M059J (cell line): ENCODE data around the gene MEAK7. TPM values are rescaled to one million over a fixed set of nuclear protein-coding genes. Genes with fewer than 3 reads are reported as not detected.
A peak's percentile ranks its signal among the peaks of the same experiment; 100 is the strongest.

Experiments used
- DNase-seq: peaks from one replicate; pipeline ENCODE4 v3.0.0-alpha.2; 2012; ENCODE audit warnings: low read depth
- total RNA-seq: library from RNA; depleted of rRNA; stranded (reverse); fragments of >200 nt; shearing (Covaris generic); gene quantifications from 2 replicates; pipeline ENCODE4 v1.2.3, GENCODE V29; 2014

MEAK7 gene
- total RNA-seq, 1 experiment from 2014 or later: 37.5 TPM

- no peak for DNase-seq
Observed at GRCh38 chr16:84487358-84487757, 17.1 kb downstream of the MEAK7 start.

- DNase-seq: no peak
Observed at GRCh38 chr16:84486551-84487235, 17.8 kb downstream of the MEAK7 start.

GRCh38 chr16:84486126-84486525 lies 18.3 kb downstream of the MEAK7 start:
- DNase-seq: no peak

GRCh38 chr16:84485255-84486010 lies 19.0 kb downstream of the MEAK7 start:
- no peak for DNase-seq

- peak; percentile 35 for DNase-seq
Observed at GRCh38 chr16:84484579-84485254, 19.7 kb downstream of the MEAK7 start.

- no peak for DNase-seq
Observed at GRCh38 chr16:84483882-84484565, 20.4 kb downstream of the MEAK7 start.

GRCh38 chr16:84482951-84483881 lies 21.2 kb downstream of the MEAK7 start:
- DNase-seq: no peak

- DNase-seq: no peak
Observed at GRCh38 chr16:84482001-84482891, 22.2 kb downstream of the MEAK7 start.

GRCh38 chr16:84481051-84481735 lies 23.3 kb downstream of the MEAK7 start:
- DNase-seq: no peak

GRCh38 chr16:84479716-84480450 lies 24.6 kb downstream of the MEAK7 start:
- no peak for DNase-seq

- DNase-seq: peak; percentile 79
Observed at GRCh38 chr16:84478172-84478947, 26.1 kb downstream of the MEAK7 start.

- DNase-seq: no peak
Observed at GRCh38 chr16:84477661-84478060, 26.8 kb downstream of the MEAK7 start.

- no peak for DNase-seq
Observed at GRCh38 chr16:84476401-84476800, 28.1 kb downstream of the MEAK7 start.

GRCh38 chr16:84475643-84476240 lies 28.7 kb downstream of the MEAK7 start:
- DNase-seq: peak; percentile 60

- no peak for DNase-seq
Observed at GRCh38 chr16:84471966-84472365, 32.5 kb downstream of the MEAK7 start.

- DNase-seq: no peak
Observed at GRCh38 chr16:84471316-84471715, 33.1 kb downstream of the MEAK7 start.

- DNase-seq: no peak
Observed at GRCh38 chr16:84467709-84468108, 36.8 kb downstream of the MEAK7 start.
